ENCODE results near the gene OLFML2A.
A peak's percentile ranks its signal among the peaks of the same experiment; 100 is the strongest.

The OLFML2A gene

GRCh38 chr9:124779368-124780059, 2.6 kb downstream of the OLFML2A start:
- DNase-seq: no peak

GRCh38 chr9:124780060-124780756, 3.3 kb downstream of the OLFML2A start:
- no peak for DNase-seq

GRCh38 chr9:124780757-124781151, 3.8 kb downstream of the OLFML2A start:
- no peak for DNase-seq

GRCh38 chr9:124781967-124782660, 5.2 kb downstream of the OLFML2A start:
- no peak for DNase-seq

- DNase-seq: no peak
Observed at GRCh38 chr9:124782661-124783574, 6.0 kb downstream of the OLFML2A start.

- DNase-seq: no peak
Observed at GRCh38 chr9:124783830-124784229, 6.9 kb downstream of the OLFML2A start.

- peak; percentile 44 for DNase-seq
Observed at GRCh38 chr9:124784509-124784908, 7.6 kb downstream of the OLFML2A start.

GRCh38 chr9:124786881-124787573, 10.1 kb downstream of the OLFML2A start:
- DNase-seq: no peak

GRCh38 chr9:124788542-124789217, 11.7 kb downstream of the OLFML2A start:
- no peak for DNase-seq

- DNase-seq: no peak
Observed at GRCh38 chr9:124789531-124789930, 12.6 kb downstream of the OLFML2A start.

GRCh38 chr9:124790301-124790700, 13.4 kb downstream of the OLFML2A start:
- no peak for DNase-seq

GRCh38 chr9:124790801-124791505, 14.0 kb downstream of the OLFML2A start:
- no peak for DNase-seq

GRCh38 chr9:124792257-124793014, 15.5 kb downstream of the OLFML2A start:
- DNase-seq: no peak

- DNase-seq: no peak
Observed at GRCh38 chr9:124793015-124793541, 16.1 kb downstream of the OLFML2A start.

GRCh38 chr9:124794902-124795491, 18.1 kb downstream of the OLFML2A start:
- no peak for DNase-seq

- DNase-seq: no peak
Observed at GRCh38 chr9:124795881-124796431, 19.0 kb downstream of the OLFML2A start.

- DNase-seq: no peak
Observed at GRCh38 chr9:124797343-124798103, 20.6 kb downstream of the OLFML2A start.

- no peak for DNase-seq
Observed at GRCh38 chr9:124799274-124800006, 22.5 kb downstream of the OLFML2A start.

Measured in SIG-M5 (cell line).